ENCODE measurements around the gene SFTPB. TPM values are rescaled to one million over a fixed set of nuclear protein-coding genes. Genes with fewer than 3 reads are reported as not detected.

The SFTPB gene
- polyA plus RNA-seq, 1 donor from 2014 or later = not detected

- no peak overlapping the region for H3K27ac ChIP-seq (ENCODE audit: low read length)
- H3F3A ChIP-seq (ENCODE audit: insufficient read depth, low read length, poor library complexity, severe bottlenecking) = no peaks in the 10 kb centered on the region
- no peak overlapping the region for H3K4me2 ChIP-seq (ENCODE audit: low read length)
- no peaks in the 10 kb centered on the region for H3K9me2 ChIP-seq (ENCODE audit: insufficient read depth, low read length)
- H2AFZ ChIP-seq (ENCODE audit: low read depth, low read length) = no peak overlapping the region
- TF ChIP-seq POLR2AphosphoS5 (IDR thresholded peaks at IDR 0.05) (no peak), MXI1 (conservative IDR thresholded peaks at IDR 0.05; ENCODE audit: poor library complexity, severe bottlenecking) (no peak), REST (IDR thresholded peaks at IDR 0.05; ENCODE audit: borderline replicate concordance) (no peak), EP300 (conservative IDR thresholded peaks at IDR 0.05; ENCODE audit: poor library complexity, severe bottlenecking) (no peak), TAF1 (IDR thresholded peaks at IDR 0.05; ENCODE audit: low read depth) (no peak), EZH2 (IDR thresholded peaks at IDR 0.05; ENCODE audit: borderline replicate concordance, insufficient read depth, low read length, poor library complexity, severe bottlenecking) (no peak), SMC3 (conservative IDR thresholded peaks at IDR 0.05; ENCODE audit: poor library complexity) (no peak), CTCF (IDR thresholded peaks at IDR 0.05; ENCODE audit: poor library complexity, severe bottlenecking) (no peak), RAD21 (conservative IDR thresholded peaks at IDR 0.05) (no peak)
- H3K36me3 ChIP-seq (ENCODE audit: insufficient read depth, low read length) = no peaks in the 10 kb centered on the region
- no peak overlapping the region for H3K9ac ChIP-seq (ENCODE audit: low read length)
- no peaks in the 10 kb centered on the region for H3K27me3 ChIP-seq (ENCODE audit: insufficient read depth, low read depth, low read length)
- H3K4me3 ChIP-seq (ENCODE audit: low read length) = no peak overlapping the region
- no peaks in the 10 kb centered on the region for H4K20me1 ChIP-seq (ENCODE audit: insufficient read depth)
- no peaks in the 10 kb centered on the region for H3K9me3 ChIP-seq (ENCODE audit: low read length)
- H3K79me2 ChIP-seq (replicated peaks; ENCODE audit: insufficient read depth, low read length) = peaks cover 6% of the 10 kb centered on the region
These were observed 44.0 kb downstream of the SFTPB start for GRCh38 chr2:85623991-85624390.

GRCh38 chr2:85621338-85621737 lies 46.7 kb downstream of the SFTPB start:
- H3K79me2 ChIP-seq (replicated peaks; ENCODE audit: insufficient read depth, low read length) = peaks cover 20% of the 10 kb centered on the region

More at GRCh38 chr2:85621338-85621737, 46.7 kb downstream of the SFTPB start:
- Histone ChIP-seq H3F3A (ENCODE audit: insufficient read depth, low read length, poor library complexity, severe bottlenecking) (no peaks in the 10 kb centered on the region), H3K4me3 (ENCODE audit: low read length) (no peak overlapping the region), H3K9me2 (ENCODE audit: insufficient read depth, low read length) (no peaks in the 10 kb centered on the region), H3K9ac (ENCODE audit: low read length) (no peak overlapping the region), H3K4me2 (ENCODE audit: low read length) (no peak overlapping the region), H3K9me3 (ENCODE audit: low read length) (no peaks in the 10 kb centered on the region), H4K20me1 (ENCODE audit: insufficient read depth) (no peaks in the 10 kb centered on the region), H3K36me3 (ENCODE audit: insufficient read depth, low read length) (no peaks in the 10 kb centered on the region), H3K27ac (ENCODE audit: low read length) (no peak overlapping the region), H3K27me3 (ENCODE audit: insufficient read depth, low read depth, low read length) (no peaks in the 10 kb centered on the region), H2AFZ (ENCODE audit: low read depth, low read length) (no peak overlapping the region)
- TF ChIP-seq SMC3 (conservative IDR thresholded peaks at IDR 0.05; ENCODE audit: poor library complexity) (no peak), POLR2AphosphoS5 (IDR thresholded peaks at IDR 0.05) (no peak), TAF1 (IDR thresholded peaks at IDR 0.05; ENCODE audit: low read depth) (no peak), REST (IDR thresholded peaks at IDR 0.05; ENCODE audit: borderline replicate concordance) (no peak)
